GM21390 (cell line): ENCODE data around the gene RBM5.
A peak's percentile ranks its signal among the peaks of the same experiment; 100 is the strongest.

Experiments
- ATAC-seq: cut with Tn5 transposase; IDR thresholded peaks from one replicate; pipeline ENCODE4 v1.9.1; 2021; ENCODE audit not compliant: unreplicated experiment

The RBM5 gene

GRCh38 chr3:50138266-50139200, 49.8 kb downstream of the RBM5 start:
- ATAC-seq: no peak

GRCh38 chr3:50139308-50139707, 50.6 kb downstream of the RBM5 start:
- ATAC-seq: no peak

GRCh38 chr3:50139718-50140423, 51.2 kb downstream of the RBM5 start:
- no peak for ATAC-seq

GRCh38 chr3:50140990-50141389, 52.3 kb downstream of the RBM5 start:
- ATAC-seq: no peak

GRCh38 chr3:50146316-50146901, 57.7 kb downstream of the RBM5 start:
- no peak for ATAC-seq

- no peak for ATAC-seq
Observed at GRCh38 chr3:50147016-50147415, 58.3 kb downstream of the RBM5 start.

GRCh38 chr3:50147447-50147846, 58.7 kb downstream of the RBM5 start:
- no peak for ATAC-seq

- no peak for ATAC-seq
Observed at GRCh38 chr3:50147861-50148260, 59.1 kb downstream of the RBM5 start.

GRCh38 chr3:50150404-50150750, 61.7 kb downstream of the RBM5 start:
- ATAC-seq: no peak

GRCh38 chr3:50150863-50151686, 62.4 kb downstream of the RBM5 start:
- no peak for ATAC-seq

- no peak for ATAC-seq
Observed at GRCh38 chr3:50151728-50152127, 63.0 kb downstream of the RBM5 start.

GRCh38 chr3:50153782-50154475, 65.2 kb downstream of the RBM5 start:
- no peak for ATAC-seq

GRCh38 chr3:50154476-50154839, 65.7 kb downstream of the RBM5 start:
- peak; percentile 31 for ATAC-seq

- ATAC-seq: peak; percentile 74
Observed at GRCh38 chr3:50154840-50155490, 66.2 kb downstream of the RBM5 start, which contains the start of gene SEMA3F. SEMA3F (plus strand) TSS chr3:50155324; CDS start chr3:50159623, 4,299 bp downstream.

- ATAC-seq: no peak
Observed at GRCh38 chr3:50155491-50155878, 66.8 kb downstream of the RBM5 start.

- ATAC-seq: no peak
Observed at GRCh38 chr3:50155891-50156290, 67.2 kb downstream of the RBM5 start.

GRCh38 chr3:50156549-50157493, 68.1 kb downstream of the RBM5 start:
- no peak for ATAC-seq

- no peak for ATAC-seq
Observed at GRCh38 chr3:50157827-50158529, 69.3 kb downstream of the RBM5 start.
